Astrocyte of the spinal cord (primary cell): Measurements from ENCODE around the gene SUN5.

Experiments
- DNase-seq: peaks from one replicate; pipeline ENCODE4 v3.0.0; 2011; ENCODE audit warnings: low read depth, low spot score
- H3K4me3 ChIP-seq: 2 replicates; pipeline ENCODE4 v1.5.1; 2011; ENCODE audit warnings: low read depth, mild to moderate bottlenecking, low read length, moderate library complexity
- CTCF ChIP-seq: IDR thresholded peaks from 2 replicates; pipeline ENCODE4 v1.5.1; 2012; ENCODE audit warnings: low read depth, mild to moderate bottlenecking, low read length, inconsistent platforms
- in situ Hi-C: cut with HindIII; loops from 2 replicates; pipeline ENCODE4 v1.10.0; 2017; ENCODE audit warnings: low sequenced_read_pairs

SUN5 gene

GRCh38 chr20:33005132-33005566 is 916 bp upstream of the SUN5 start:
- no peak overlapping the region for H3K4me3 ChIP-seq
- DNase-seq = peak; percentile 3
- in situ Hi-C loops = no loop called here
- TF ChIP-seq CTCF = peak; percentile 23

- TF ChIP-seq CTCF = no peak
- no peak overlapping the region for H3K4me3 ChIP-seq
- in situ Hi-C loops = no loop called here
- no peak for DNase-seq
Measured at GRCh38 chr20:33002087-33002808, 2.0 kb downstream of the SUN5 start.

GRCh38 chr20:33000802-33001466 is 3.3 kb downstream of the SUN5 start:
- H3K4me3 ChIP-seq = no peak overlapping the region
- DNase-seq = no peak
- TF ChIP-seq CTCF = no peak
- in situ Hi-C loops = no loop called here

- no peak overlapping the region for H3K4me3 ChIP-seq
- no peak for TF ChIP-seq CTCF
- no peak for DNase-seq
- in situ Hi-C loops = no loop called here
Measured at GRCh38 chr20:32999603-33000250, 4.5 kb downstream of the SUN5 start.

GRCh38 chr20:32997431-32997830 is 6.8 kb downstream of the SUN5 start:
- TF ChIP-seq CTCF = no peak
- no peak for DNase-seq
- no peak overlapping the region for H3K4me3 ChIP-seq
- in situ Hi-C loops = no loop called here

- DNase-seq = no peak
- TF ChIP-seq CTCF = no peak
- H3K4me3 ChIP-seq = no peak overlapping the region
- in situ Hi-C loops = no loop called here
Measured at GRCh38 chr20:32995802-32996201, 8.4 kb downstream of the SUN5 start.
